SH-SY5Y (cell line): ENCODE results near the gene PARD3.

Source experiments
- GATA2 ChIP-seq: IDR thresholded peaks from 2 replicates; pipeline ENCODE4 v1.6.1; 2011; ENCODE audit warnings: mild to moderate bottlenecking, low read depth, low read length
- GATA3 ChIP-seq: IDR thresholded peaks from 2 replicates; pipeline ENCODE4 v1.6.1; 2011; ENCODE audit warnings: low read depth, mild to moderate bottlenecking, low read length, moderate library complexity

- no peak for TF ChIP-seq GATA3
- TF ChIP-seq GATA2 = no peak
Measured at GRCh38 chr10:34063592-34063991, 751.5 kb downstream of the PARD3 start.
